ENCODE data around the gene ZNF771.

The ZNF771 gene

GRCh38 chr16:30407102-30407803 lies at the start of gene ZNF771:
ZNF771 (plus strand) TSS chr16:30407606; CDS start chr16:30408054, 448 bp downstream.
- DNase-seq: peak; percentile 78 to 95

- no peak for DNase-seq
These were observed 49.5 kb upstream of the ZNF771 start for GRCh38 chr16:30357715-30358576.

GRCh38 chr16:30358577-30358936 lies 48.8 kb upstream of the ZNF771 start:
- DNase-seq: no peak

- no peak for DNase-seq
These were observed 48.2 kb upstream of the ZNF771 start for GRCh38 chr16:30358990-30359870.

- no peak for DNase-seq
These were observed 47.6 kb upstream of the ZNF771 start for GRCh38 chr16:30359871-30360170.

GRCh38 chr16:30361180-30361579 lies 46.2 kb upstream of the ZNF771 start:
- no peak for DNase-seq

GRCh38 chr16:30365200-30365599 lies 42.2 kb upstream of the ZNF771 start:
- no peak for DNase-seq

GRCh38 chr16:30366511-30366910 lies 40.9 kb upstream of the ZNF771 start:
- DNase-seq: no peak

GRCh38 chr16:30367349-30368009 lies 39.9 kb upstream of the ZNF771 start:
- DNase-seq: no peak

- no peak for DNase-seq
These were observed 39.1 kb upstream of the ZNF771 start for GRCh38 chr16:30368122-30368791.

- DNase-seq: no peak
These were observed 38.7 kb upstream of the ZNF771 start for GRCh38 chr16:30368792-30369090.

GRCh38 chr16:30369091-30369937 lies 38.1 kb upstream of the ZNF771 start:
- DNase-seq: peak in 1 of 2 experiments; percentile 46

- no peak for DNase-seq
These were observed 37.4 kb upstream of the ZNF771 start for GRCh38 chr16:30369938-30370455.

GRCh38 chr16:30370456-30371247 lies 36.8 kb upstream of the ZNF771 start, which contains the start of gene TBC1D10B:
TBC1D10B (minus strand) TSS chr16:30370494; CDS start chr16:30370183, 311 bp downstream.
- DNase-seq: peak; percentile 99 to 100

GRCh38 chr16:30371248-30371816 lies 36.1 kb upstream of the ZNF771 start:
- DNase-seq: no peak

- DNase-seq: no peak
These were observed 35.2 kb upstream of the ZNF771 start for GRCh38 chr16:30372038-30372712.

GRCh38 chr16:30372725-30373124 lies 34.7 kb upstream of the ZNF771 start:
- DNase-seq: no peak

- DNase-seq: no peak
These were observed 32.9 kb upstream of the ZNF771 start, which contains the start of gene MYL11 for GRCh38 chr16:30374538-30374937. MYL11 (plus strand) TSS chr16:30374802; CDS start chr16:30374858, 56 bp downstream.

- DNase-seq: no peak
These were observed 31.5 kb upstream of the ZNF771 start for GRCh38 chr16:30375864-30376263.
